Upper lobe of left lung (tissue), 4 donors: ENCODE results near the gene AGBL1.

Experiments
- CTCF ChIP-seq, 6 experiments: fragments of 450-650 bp in 4 of 6; fragments of 200-600 bp in 2 of 6; sonication (generic) in 2 of 6; IDR thresholded peaks; one replicate each; pipeline ENCODE4 v1.5.1; 2016 to 2019; ENCODE audit warnings: antibody characterized with exemption in 6 of 6
- POLR2A ChIP-seq, 4 donors: fragments of 450-650 bp; IDR thresholded peaks; one replicate each; pipeline ENCODE4 v1.5.1; 2016 to 2017; ENCODE audit warnings: antibody characterized with exemption in 4 of 4, mild to moderate bottlenecking in 2 of 4
- POLR2AphosphoS5 ChIP-seq, 2 donors: sonication (generic); formaldehyde crosslinking; IDR thresholded peaks; one replicate each; pipeline ENCODE4 v1.5.1; 2017; ENCODE audit warnings: antibody characterized with exemption in 2 of 2

- TF ChIP-seq CTCF (IDR thresholded peaks at IDR 0.05) (no peak), POLR2A (IDR thresholded peaks at IDR 0.05) (no peak), POLR2AphosphoS5 (IDR thresholded peaks at IDR 0.05) (no peak)
These were observed 411.4 kb downstream of the AGBL1 start for GRCh38 chr15:86491118-86491517.
